CD4-positive, alpha-beta T cell (primary cell): ENCODE measurements around the gene ZSCAN22. TPM values are rescaled to one million over a fixed set of nuclear protein-coding genes. Genes with fewer than 3 reads are reported as not detected.

Experiments used
- ATAC-seq: fragments of 200-7000 bp; cut with Tn5 transposase; one replicate; pipeline ENCODE4 v1.10.0; 2022; ENCODE audit warnings: mild to moderate bottlenecking; ENCODE audit not compliant: poor library complexity
- CTCF ChIA-PET: fragments of 350-600 bp; sonication (Branson Sonifier 250); formaldehyde crosslinking; loops from one replicate; lab custom pipeline; 2021; ENCODE audit warnings: antibody characterized with exemption, inconsistent platforms; lab: Charles Lee
- POLR2A ChIA-PET: fragments of 350-600 bp; sonication (Branson Sonifier 250); formaldehyde crosslinking; loops from one replicate; lab custom pipeline; 2021; ENCODE audit warnings: antibody characterized with exemption, inconsistent platforms; lab: Charles Lee
- DNase-seq, 14 experiments: peaks; one replicate each; pipeline ENCODE4 v3.0.0-alpha.2; 2013 to 2020; ENCODE audit warnings: mixed read lengths in 2 of 14
- H3K27ac ChIP-seq, 2 donors: one replicate each; pipeline versions ENCODE4 v1.5.1 to v1.7.0; 2013; ENCODE audit warnings: low read length in 2 of 2, low read depth in 1 of 2, mild to moderate bottlenecking in 1 of 2
- H3K27me3 ChIP-seq, 2 experiments: 1 replicate in 1 of 2; 2 replicates in 1 of 2; pipeline versions ENCODE4 v1.6.1 to v1.7.0; 2013; ENCODE audit warnings: low read length in 2 of 2, control low read depth in 1 of 2, mild to moderate bottlenecking in 1 of 2, moderate library complexity in 1 of 2; ENCODE audit not compliant: insufficient read depth in 2 of 2, control insufficient read depth in 1 of 2
- H3K36me3 ChIP-seq: one replicate; pipeline ENCODE4 v1.6.1; 2013; ENCODE audit warnings: low read length, control low read depth; ENCODE audit not compliant: insufficient read depth
- H3K4me1 ChIP-seq: one replicate; pipeline ENCODE4 v1.6.1; 2013; ENCODE audit warnings: low read length, control low read depth; ENCODE audit not compliant: insufficient read depth
- H3K4me3 ChIP-seq: one replicate; pipeline ENCODE4 v1.5.1; 2013; ENCODE audit warnings: mild to moderate bottlenecking, low read length, moderate library complexity
- H3K9me3 ChIP-seq, 2 experiments: 1 replicate in 1 of 2; 2 replicates in 1 of 2; pipeline versions ENCODE4 v1.6.1 to v1.7.0; 2013; ENCODE audit warnings: low read length in 2 of 2, mild to moderate bottlenecking in 2 of 2, control low read depth in 1 of 2, moderate library complexity in 1 of 2; ENCODE audit not compliant: control insufficient read depth in 1 of 2, insufficient read depth in 1 of 2
- H3K27ac Mint-ChIP-seq: one replicate; pipeline ENCODE4 v1.8.0; 2020; ENCODE audit warnings: mixed read lengths
- H3K27me3 Mint-ChIP-seq: one replicate; pipeline ENCODE4 v1.8.0; 2021; ENCODE audit warnings: mixed read lengths
- H3K36me3 Mint-ChIP-seq: one replicate; pipeline ENCODE4 v1.8.0; 2021; ENCODE audit warnings: low read depth, mixed read lengths
- H3K4me1 Mint-ChIP-seq: one replicate; pipeline ENCODE4 v1.8.0; 2021; ENCODE audit warnings: low read depth, mixed read lengths
- H3K4me3 Mint-ChIP-seq: one replicate; pipeline ENCODE4 v1.8.0; 2020; ENCODE audit warnings: mild to moderate bottlenecking, mixed read lengths
- H3K9me3 Mint-ChIP-seq: one replicate; pipeline ENCODE4 v1.8.0; 2020; ENCODE audit warnings: mixed read lengths
- CTCF ChIP-seq: fragments of 200-600 bp; IDR thresholded peaks from one replicate; pipeline ENCODE4 v1.8.0; 2022; ENCODE audit warnings: antibody characterized with exemption, mild to moderate bottlenecking
- intact Hi-C, 2 experiments: fragments of 100-400 bp; cut with DNase I in 1 of 2; cut with micrococcal nuclease in 1 of 2; formaldehyde crosslinking; loops; one replicate each; pipeline versions ENCODE4 v1.15.1 to v1.9.0; 2023 to 2025; cut with DNase I, micrococcal nuclease
- total RNA-seq, 174 experiments: library from RNA in 2 of 174; stranded (reverse) in 2 of 174; gene quantifications; one replicate each; pipeline ENCODE4 v1.2.3 and lab custom pipeline; 2021 to 2026

ZSCAN22 gene
- total RNA-seq, 2 experiments from 2014 or later: 0.77 to 0.81 TPM

- Mint-ChIP-seq H3K27me3 (no peaks in the 10 kb centered on the region), H3K4me1 (peaks cover 8% of the 10 kb centered on the region), H3K4me3 (peak overlapping the region; percentile 51), H3K36me3 (no peaks in the 10 kb centered on the region), H3K27ac (no peak overlapping the region), H3K9me3 (no peaks in the 10 kb centered on the region)
- ChIA-PET POLR2A (interaction anchor here (0.7 to 2.5 kb wide), 6 partner anchors 9 to 188 kb away, joined by 4 to 22 read pairs (median 5); partner anchors contain the start of genes ERVK3-1, TRIM28, ZNF274 and ZNF584), CTCF (interaction anchor here (0.8 kb wide), 1 partner anchor 9 kb away, joined by 3 read pairs; no protein-coding TSS in a partner anchor)
- peaks cover 0 to 22% of the 10 kb centered on the region in 2 experiments for H3K9me3 ChIP-seq
- H3K4me1 ChIP-seq: peaks cover 31% of the 10 kb centered on the region
- no peak for TF ChIP-seq CTCF
- H3K4me3 ChIP-seq: peak overlapping the region; percentile 41
- no peaks in the 10 kb centered on the region for H3K36me3 ChIP-seq
- intact Hi-C loops: no loop called here
- ATAC-seq: peak; percentile 76
- peak in 13 of 14 experiments; percentile 15 to 72 (median 35) for DNase-seq
- peaks cover 0 to 2% of the 10 kb centered on the region in 2 experiments for H3K27me3 ChIP-seq
- no peak overlapping the region for H3K27ac ChIP-seq
These were observed 29.3 kb downstream of the ZSCAN22 start for GRCh38 chr19:58355908-58356765.

GRCh38 chr19:58356766-58357480 lies 30.1 kb downstream of the ZSCAN22 start:
- intact Hi-C loops: no loop called here
- no peak overlapping the region for H3K4me3 Mint-ChIP-seq
- no peaks in the 10 kb centered on the region for H3K27me3 Mint-ChIP-seq

More at GRCh38 chr19:58356766-58357480, 30.1 kb downstream of the ZSCAN22 start:
- no peak for TF ChIP-seq CTCF
- DNase-seq: no peak
- no peak for ATAC-seq
- POLR2A ChIA-PET: interaction anchor here (0.7 to 2.5 kb wide), 6 partner anchors 10 to 187 kb away, joined by 4 to 22 read pairs (median 5); partner anchors contain the start of genes ERVK3-1, TRIM28, ZNF274 and ZNF584
- Histone ChIP-seq H3K4me3 (peak overlapping the region; percentile 41), H3K4me1 (peaks cover 35% of the 10 kb centered on the region), H3K27ac (no peak overlapping the region), H3K9me3 (peaks cover 0 to 19% of the 10 kb centered on the region in 2 experiments), H3K36me3 (no peaks in the 10 kb centered on the region), H3K27me3 (no peaks in the 10 kb centered on the region)
- no peaks in the 10 kb centered on the region for H3K36me3 Mint-ChIP-seq
- H3K27ac Mint-ChIP-seq: no peak overlapping the region
- H3K4me1 Mint-ChIP-seq: peaks cover 11% of the 10 kb centered on the region
- H3K9me3 Mint-ChIP-seq: no peaks in the 10 kb centered on the region
- CTCF ChIA-PET: interaction anchor here (0.8 kb wide), 1 partner anchor 10 kb away, joined by 3 read pairs; no protein-coding TSS in a partner anchor
